RWPE1 (cell line): ENCODE results near the gene CYTIP.

ENCODE experiments used
- CTCF ChIA-PET: fragments of 350-600 bp; sonication (Branson Sonifier 250); formaldehyde crosslinking; extraction: SDS; loops from one replicate; lab custom pipeline; 2021; lab: Yijun Ruan, JAX
- POLR2A ChIA-PET: fragments of 400-600 bp; formaldehyde crosslinking; extraction: SDS; loops from one replicate; lab custom pipeline; 2020; ENCODE audit warnings: antibody characterized with exemption; ENCODE audit not compliant: low non-redundant PET; lab: Yijun Ruan, JAX
- DNase-seq: peaks from one replicate; pipeline ENCODE4 v3.0.0; 2012; ENCODE audit warnings: low spot score
- H3K27ac ChIP-seq: fragments of 450-650 bp; 2 replicates; pipeline ENCODE4 v1.5.1; 2017
- CTCF ChIP-seq: fragments of 450-650 bp; conservative IDR thresholded peaks from 2 replicates; pipeline ENCODE4 v1.5.1; 2017; ENCODE audit warnings: low read depth, mild to moderate bottlenecking

CYTIP gene

GRCh38 chr2:157447031-157447430 is 3.1 kb upstream of the CYTIP start:
- no peak overlapping the region for H3K27ac ChIP-seq
- POLR2A ChIA-PET: no interaction called here
- CTCF ChIA-PET: interaction anchor here (0.6 kb wide), 1 partner anchor 684 kb away, joined by 3 read pairs; no protein-coding TSS in a partner anchor
- no peak for DNase-seq
- TF ChIP-seq CTCF: no peak

GRCh38 chr2:157444641-157445040 is 752 bp upstream of the CYTIP start:
- DNase-seq: no peak

GRCh38 chr2:157443090-157443489 is 799 bp downstream of the CYTIP start:
- no peak for DNase-seq
- no peak overlapping the region for H3K27ac ChIP-seq
- ChIA-PET CTCF (interaction anchor here (0.6 kb wide), 1 partner anchor 560 kb away, joined by 4 read pairs; no protein-coding TSS in a partner anchor), POLR2A (no interaction called here)
- no peak for TF ChIP-seq CTCF

More at GRCh38 chr2:157444641-157445040, 752 bp upstream of the CYTIP start:
- CTCF ChIA-PET: no interaction called here
- POLR2A ChIA-PET: no interaction called here
- H3K27ac ChIP-seq: no peak overlapping the region
- TF ChIP-seq CTCF: no peak

- H3K27ac ChIP-seq: no peak overlapping the region
- ChIA-PET CTCF (no interaction called here), POLR2A (no interaction called here)
- DNase-seq: no peak
- TF ChIP-seq CTCF: no peak
Measured at GRCh38 chr2:157442636-157443035, 1.3 kb downstream of the CYTIP start.

- no peak overlapping the region for H3K27ac ChIP-seq
- POLR2A ChIA-PET: no interaction called here
- DNase-seq: no peak
- CTCF ChIA-PET: no interaction called here
- TF ChIP-seq CTCF: no peak
Measured at GRCh38 chr2:157442191-157442590, 1.7 kb downstream of the CYTIP start.

- ChIA-PET POLR2A (no interaction called here), CTCF (no interaction called here)
- no peak overlapping the region for H3K27ac ChIP-seq
- no peak for DNase-seq
- no peak for TF ChIP-seq CTCF
Measured at GRCh38 chr2:157441072-157441454, 2.8 kb downstream of the CYTIP start.
